DOHH2 (cell line): ENCODE results near the gene SH2D4B.

Experiments
- H3F3A ChIP-seq: fragments of 200-600 bp; sonication (generic), shearing (Covaris generic); 2 replicates; pipeline ENCODE4 v1.6.0; 2016; ENCODE audit warnings: antibody characterized with exemption, mild to moderate bottlenecking; ENCODE audit not compliant: control insufficient read depth, insufficient read depth
- H3K27ac ChIP-seq: fragments of 200-600 bp; sonication (generic); 2 replicates; pipeline ENCODE4 v1.5.1; 2014; ENCODE audit warnings: low read depth, mild to moderate bottlenecking, low read length, moderate library complexity
- H3K27me3 ChIP-seq: fragments of 200-600 bp; sonication (generic); 2 replicates; pipeline ENCODE4 v1.6.1; 2014; ENCODE audit warnings: mild to moderate bottlenecking, low read length, mixed read lengths; ENCODE audit not compliant: control insufficient read depth
- H3K36me3 ChIP-seq: fragments of 200-600 bp; sonication (generic); 2 replicates; pipeline ENCODE4 v1.6.1; 2014; ENCODE audit warnings: mild to moderate bottlenecking, low read length, moderate library complexity, mixed read lengths; ENCODE audit not compliant: control insufficient read depth
- H3K4me1 ChIP-seq: fragments of 200-600 bp; sonication (generic); 2 replicates; pipeline ENCODE4 v1.6.1; 2014; ENCODE audit warnings: mild to moderate bottlenecking, low read length, mixed read lengths; ENCODE audit not compliant: control insufficient read depth
- H3K4me2 ChIP-seq: fragments of 200-600 bp; sonication (generic); 2 replicates; pipeline ENCODE4 v1.6.0; 2014; ENCODE audit warnings: mild to moderate bottlenecking, low read length, moderate library complexity
- H3K4me3 ChIP-seq: fragments of 200-600 bp; sonication (generic); 2 replicates; pipeline ENCODE4 v1.5.1; 2014; ENCODE audit warnings: mild to moderate bottlenecking, low read length, mixed read lengths
- H3K79me2 ChIP-seq: fragments of 200-600 bp; sonication (generic); 2 replicates; pipeline ENCODE4 v1.6.1; 2014; ENCODE audit warnings: mild to moderate bottlenecking, low read length, mixed read lengths; ENCODE audit not compliant: control insufficient read depth
- H3K9me2 ChIP-seq: fragments of 200-600 bp; sonication (generic); replicated peaks from 2 replicates; pipeline ENCODE4 v1.6.1; 2014; ENCODE audit warnings: mild to moderate bottlenecking, low read length, mixed read lengths; ENCODE audit not compliant: control insufficient read depth
- H3K9me3 ChIP-seq: fragments of 200-600 bp; sonication (generic); 2 replicates; pipeline ENCODE4 v1.6.1; 2014; ENCODE audit warnings: antibody characterized with exemption, low read length, mixed read lengths; ENCODE audit not compliant: control insufficient read depth, insufficient read depth
- H4K20me1 ChIP-seq: fragments of 200-600 bp; sonication (generic); 2 replicates; pipeline ENCODE4 v1.6.0; 2014; ENCODE audit warnings: low read depth, mild to moderate bottlenecking, antibody characterized with exemption, low read length, moderate library complexity; ENCODE audit not compliant: control insufficient read depth, insufficient read depth
- CTCF ChIP-seq: fragments of 200-600 bp; sonication (generic); IDR thresholded peaks from one replicate; pipeline ENCODE4 v1.5.1; 2014; ENCODE audit warnings: antibody characterized with exemption, mild to moderate bottlenecking, low read depth, low read length; ENCODE audit not compliant: poor library complexity, severe bottlenecking
- EZH2phosphoT487 ChIP-seq: fragments of 200-600 bp; sonication (generic); IDR thresholded peaks from 2 replicates; pipeline ENCODE4 v1.6.1; 2017; ENCODE audit warnings: borderline replicate concordance, mild to moderate bottlenecking, antibody characterized with exemption, low read length, moderate library complexity, mixed read lengths

SH2D4B gene

GRCh38 chr10:80520661-80521470 lies 16.8 kb upstream of the SH2D4B start:
- no peaks in the 10 kb centered on the region for H3F3A ChIP-seq
- H3K4me3 ChIP-seq, result no peak overlapping the region
- no peaks in the 10 kb centered on the region for H3K27me3 ChIP-seq
- no peak overlapping the region for H3K27ac ChIP-seq
- no peaks in the 10 kb centered on the region for H3K9me2 ChIP-seq
- H3K36me3 ChIP-seq, result peaks cover 4% of the 10 kb centered on the region; the same call in 1 of the 2 replicates
- H3K4me2 ChIP-seq, result no peak overlapping the region
- no peaks in the 10 kb centered on the region; the same call in 1 of the 2 replicates for H4K20me1 ChIP-seq
- peaks cover 13% of the 10 kb centered on the region for H3K4me1 ChIP-seq
- no peak for TF ChIP-seq EZH2phosphoT487
- no peak for TF ChIP-seq CTCF
- H3K9me3 ChIP-seq, result no peaks in the 10 kb centered on the region
- H3K79me2 ChIP-seq, result no peaks in the 10 kb centered on the region

GRCh38 chr10:80522756-80523363 lies 14.8 kb upstream of the SH2D4B start:
- H3K9me2 ChIP-seq, result no peaks in the 10 kb centered on the region
- H3K4me2 ChIP-seq, result no peak overlapping the region
- no peaks in the 10 kb centered on the region for H3K79me2 ChIP-seq
- peaks cover 4% of the 10 kb centered on the region; the same call in 1 of the 2 replicates for H3K36me3 ChIP-seq
- peaks cover 15% of the 10 kb centered on the region for H3K4me1 ChIP-seq
- H3K27me3 ChIP-seq, result no peaks in the 10 kb centered on the region
- TF ChIP-seq CTCF, result no peak
- no peaks in the 10 kb centered on the region for H3K9me3 ChIP-seq
- H4K20me1 ChIP-seq, result no peaks in the 10 kb centered on the region; the same call in 1 of the 2 replicates
- H3K27ac ChIP-seq, result no peak overlapping the region
- H3F3A ChIP-seq, result no peaks in the 10 kb centered on the region
- H3K4me3 ChIP-seq, result no peak overlapping the region

GRCh38 chr10:80523773-80524172 lies 13.9 kb upstream of the SH2D4B start:
- TF ChIP-seq EZH2phosphoT487, result no peak
- no peak for TF ChIP-seq CTCF
- H4K20me1 ChIP-seq, result no peaks in the 10 kb centered on the region; the same call in 1 of the 2 replicates
- H3F3A ChIP-seq, result no peaks in the 10 kb centered on the region
- no peaks in the 10 kb centered on the region for H3K79me2 ChIP-seq
- no peaks in the 10 kb centered on the region for H3K36me3 ChIP-seq
- H3K9me2 ChIP-seq, result no peaks in the 10 kb centered on the region
- H3K27ac ChIP-seq, result no peak overlapping the region
- no peaks in the 10 kb centered on the region for H3K9me3 ChIP-seq
- H3K4me2 ChIP-seq, result no peak overlapping the region
- no peak overlapping the region for H3K4me3 ChIP-seq
- H3K27me3 ChIP-seq, result no peaks in the 10 kb centered on the region
- peaks cover 6% of the 10 kb centered on the region for H3K4me1 ChIP-seq
